ENCODE data around the gene FAAP100.

DNA sequence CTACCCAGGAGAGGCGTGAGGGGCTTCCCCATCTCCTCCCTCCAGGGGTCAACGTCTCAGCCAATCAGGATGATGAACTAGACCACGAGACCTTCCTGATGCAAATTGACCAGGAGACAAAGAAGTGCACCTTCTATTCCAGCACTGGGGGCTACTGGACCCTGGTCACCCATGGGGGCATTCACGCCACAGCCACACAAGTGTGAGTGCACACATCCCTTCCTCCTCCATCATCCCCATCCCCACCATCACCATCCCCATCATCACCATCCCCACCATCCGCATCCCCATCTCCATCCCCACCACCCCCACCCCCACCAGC is 17.2 kb downstream of the FAAP100 start:
- TF ChIP-seq, protein P1, sequence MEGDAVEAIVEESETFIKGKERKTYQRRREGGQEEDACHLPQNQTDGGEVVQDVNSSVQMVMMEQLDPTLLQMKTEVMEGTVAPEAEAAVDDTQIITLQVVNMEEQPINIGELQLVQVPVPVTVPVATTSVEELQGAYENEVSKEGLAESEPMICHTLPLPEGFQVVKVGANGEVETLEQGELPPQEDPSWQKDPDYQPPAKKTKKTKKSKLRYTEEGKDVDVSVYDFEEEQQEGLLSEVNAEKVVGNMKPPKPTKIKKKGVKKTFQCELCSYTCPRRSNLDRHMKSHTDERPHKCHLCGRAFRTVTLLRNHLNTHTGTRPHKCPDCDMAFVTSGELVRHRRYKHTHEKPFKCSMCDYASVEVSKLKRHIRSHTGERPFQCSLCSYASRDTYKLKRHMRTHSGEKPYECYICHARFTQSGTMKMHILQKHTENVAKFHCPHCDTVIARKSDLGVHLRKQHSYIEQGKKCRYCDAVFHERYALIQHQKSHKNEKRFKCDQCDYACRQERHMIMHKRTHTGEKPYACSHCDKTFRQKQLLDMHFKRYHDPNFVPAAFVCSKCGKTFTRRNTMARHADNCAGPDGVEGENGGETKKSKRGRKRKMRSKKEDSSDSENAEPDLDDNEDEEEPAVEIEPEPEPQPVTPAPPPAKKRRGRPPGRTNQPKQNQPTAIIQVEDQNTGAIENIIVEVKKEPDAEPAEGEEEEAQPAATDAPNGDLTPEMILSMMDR (IDR thresholded peaks at IDR 0.05; ENCODE audit: poor library complexity, severe bottlenecking): no peak
- TF ChIP-seq EZH2 (IDR thresholded peaks at IDR 0.05; ENCODE audit: borderline replicate concordance, insufficient read depth, low read length, poor library complexity, severe bottlenecking) (no peak), TAF1 (IDR thresholded peaks at IDR 0.05; ENCODE audit: low read depth) (no peak)
- TF ChIP-seq, protein P2, sequence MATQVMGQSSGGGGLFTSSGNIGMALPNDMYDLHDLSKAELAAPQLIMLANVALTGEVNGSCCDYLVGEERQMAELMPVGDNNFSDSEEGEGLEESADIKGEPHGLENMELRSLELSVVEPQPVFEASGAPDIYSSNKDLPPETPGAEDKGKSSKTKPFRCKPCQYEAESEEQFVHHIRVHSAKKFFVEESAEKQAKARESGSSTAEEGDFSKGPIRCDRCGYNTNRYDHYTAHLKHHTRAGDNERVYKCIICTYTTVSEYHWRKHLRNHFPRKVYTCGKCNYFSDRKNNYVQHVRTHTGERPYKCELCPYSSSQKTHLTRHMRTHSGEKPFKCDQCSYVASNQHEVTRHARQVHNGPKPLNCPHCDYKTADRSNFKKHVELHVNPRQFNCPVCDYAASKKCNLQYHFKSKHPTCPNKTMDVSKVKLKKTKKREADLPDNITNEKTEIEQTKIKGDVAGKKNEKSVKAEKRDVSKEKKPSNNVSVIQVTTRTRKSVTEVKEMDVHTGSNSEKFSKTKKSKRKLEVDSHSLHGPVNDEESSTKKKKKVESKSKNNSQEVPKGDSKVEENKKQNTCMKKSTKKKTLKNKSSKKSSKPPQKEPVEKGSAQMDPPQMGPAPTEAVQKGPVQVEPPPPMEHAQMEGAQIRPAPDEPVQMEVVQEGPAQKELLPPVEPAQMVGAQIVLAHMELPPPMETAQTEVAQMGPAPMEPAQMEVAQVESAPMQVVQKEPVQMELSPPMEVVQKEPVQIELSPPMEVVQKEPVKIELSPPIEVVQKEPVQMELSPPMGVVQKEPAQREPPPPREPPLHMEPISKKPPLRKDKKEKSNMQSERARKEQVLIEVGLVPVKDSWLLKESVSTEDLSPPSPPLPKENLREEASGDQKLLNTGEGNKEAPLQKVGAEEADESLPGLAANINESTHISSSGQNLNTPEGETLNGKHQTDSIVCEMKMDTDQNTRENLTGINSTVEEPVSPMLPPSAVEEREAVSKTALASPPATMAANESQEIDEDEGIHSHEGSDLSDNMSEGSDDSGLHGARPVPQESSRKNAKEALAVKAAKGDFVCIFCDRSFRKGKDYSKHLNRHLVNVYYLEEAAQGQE (IDR thresholded peaks at IDR 0.05; ENCODE audit: borderline replicate concordance): no peak
